Daoy (cell line): ENCODE measurements around the gene SNAI1. TPM values are rescaled to one million over a fixed set of nuclear protein-coding genes. Genes with fewer than 3 reads are reported as not detected.
A peak's percentile ranks its signal among the peaks of the same experiment; 100 is the strongest.
"Not testable (repeated sequence)": the region's sequence is repeated elsewhere in the genome, so short reads cannot be mapped to it uniquely, and the experiment has no call there.

Source experiments
- DNase-seq: peaks from one replicate; pipeline ENCODE4 v3.0.0-alpha.2; 2015; ENCODE audit warnings: low read depth
- total RNA-seq: library from RNA; depleted of rRNA; stranded (reverse); fragments of >200 nt; shearing (Covaris generic); gene quantifications from 2 replicates; pipeline ENCODE4 v1.2.3, GENCODE V29; 2014

The SNAI1 gene
- total RNA-seq, 1 experiment from 2014 or later, result 1.7 TPM

GRCh38 chr20:49964964-49965780 lies 17.6 kb upstream of the SNAI1 start:
- DNase-seq, result peak; percentile 59

- no peak for DNase-seq
These were observed 16.9 kb upstream of the SNAI1 start for GRCh38 chr20:49965781-49966305.

- DNase-seq, result no peak
These were observed 15.9 kb upstream of the SNAI1 start for GRCh38 chr20:49966861-49967260.

GRCh38 chr20:49969234-49969633 lies 13.5 kb upstream of the SNAI1 start:
- no peak for DNase-seq

- DNase-seq, result no peak
These were observed 12.8 kb upstream of the SNAI1 start for GRCh38 chr20:49969946-49970345.

GRCh38 chr20:49970498-49970897 lies 12.3 kb upstream of the SNAI1 start:
- no peak for DNase-seq

GRCh38 chr20:49973981-49974380 lies 8.8 kb upstream of the SNAI1 start:
- no peak for DNase-seq

- DNase-seq, result peak; percentile 48
These were observed 6.2 kb upstream of the SNAI1 start for GRCh38 chr20:49976542-49976941.

- not testable (repeated sequence) for DNase-seq
These were observed 5.0 kb upstream of the SNAI1 start for GRCh38 chr20:49977740-49978139.

- DNase-seq, result no peak
These were observed 4.1 kb upstream of the SNAI1 start for GRCh38 chr20:49978685-49979029.

- peak; percentile 54 for DNase-seq
These were observed 3.5 kb upstream of the SNAI1 start for GRCh38 chr20:49979030-49979832.

- DNase-seq, result no peak
These were observed 2.4 kb upstream of the SNAI1 start for GRCh38 chr20:49980140-49981008.

- DNase-seq, result no peak
These were observed 1.3 kb upstream of the SNAI1 start for GRCh38 chr20:49981218-49982071.

- no peak for DNase-seq
These were observed 771 bp upstream of the SNAI1 start for GRCh38 chr20:49982072-49982345.

- no peak for DNase-seq
These were observed 505 bp downstream of the SNAI1 start for GRCh38 chr20:49983123-49983847.

GRCh38 chr20:49983848-49984408 lies 1.1 kb downstream of the SNAI1 start:
- DNase-seq, result no peak

GRCh38 chr20:49984426-49985153 lies 1.8 kb downstream of the SNAI1 start:
- DNase-seq, result no peak

GRCh38 chr20:49985157-49985556 lies 2.4 kb downstream of the SNAI1 start:
- DNase-seq, result no peak

GRCh38 chr20:49985617-49986016 lies 2.8 kb downstream of the SNAI1 start:
- DNase-seq, result no peak
